ENCODE data around the gene PTGER2.

DNA sequence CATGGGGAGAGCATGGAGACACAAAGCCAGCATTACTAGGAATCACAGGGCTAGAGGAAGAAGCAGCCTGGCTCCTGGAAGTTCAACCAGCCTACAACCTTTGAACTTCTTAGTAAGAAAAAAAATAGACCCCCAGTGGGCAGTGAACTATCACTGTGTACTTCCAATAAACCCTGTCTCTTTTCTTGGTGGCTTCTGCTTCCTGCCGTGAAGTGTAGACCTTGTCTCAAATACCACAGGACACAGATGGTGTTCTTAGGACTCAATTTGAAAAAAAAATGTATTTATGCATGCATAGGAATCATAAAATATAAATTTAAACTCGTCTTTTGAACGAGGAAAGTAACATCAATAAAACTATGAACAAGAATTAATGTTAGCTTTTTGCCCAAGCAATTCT is 3.6 kb upstream of the PTGER2 start:
- TF ChIP-seq, protein P1, sequence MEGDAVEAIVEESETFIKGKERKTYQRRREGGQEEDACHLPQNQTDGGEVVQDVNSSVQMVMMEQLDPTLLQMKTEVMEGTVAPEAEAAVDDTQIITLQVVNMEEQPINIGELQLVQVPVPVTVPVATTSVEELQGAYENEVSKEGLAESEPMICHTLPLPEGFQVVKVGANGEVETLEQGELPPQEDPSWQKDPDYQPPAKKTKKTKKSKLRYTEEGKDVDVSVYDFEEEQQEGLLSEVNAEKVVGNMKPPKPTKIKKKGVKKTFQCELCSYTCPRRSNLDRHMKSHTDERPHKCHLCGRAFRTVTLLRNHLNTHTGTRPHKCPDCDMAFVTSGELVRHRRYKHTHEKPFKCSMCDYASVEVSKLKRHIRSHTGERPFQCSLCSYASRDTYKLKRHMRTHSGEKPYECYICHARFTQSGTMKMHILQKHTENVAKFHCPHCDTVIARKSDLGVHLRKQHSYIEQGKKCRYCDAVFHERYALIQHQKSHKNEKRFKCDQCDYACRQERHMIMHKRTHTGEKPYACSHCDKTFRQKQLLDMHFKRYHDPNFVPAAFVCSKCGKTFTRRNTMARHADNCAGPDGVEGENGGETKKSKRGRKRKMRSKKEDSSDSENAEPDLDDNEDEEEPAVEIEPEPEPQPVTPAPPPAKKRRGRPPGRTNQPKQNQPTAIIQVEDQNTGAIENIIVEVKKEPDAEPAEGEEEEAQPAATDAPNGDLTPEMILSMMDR (IDR thresholded peaks at IDR 0.05): no peak
- TF ChIP-seq POLR2A (IDR thresholded peaks at IDR 0.05): no peak

Measured in lower leg skin (tissue), 3 donors.